Testis (tissue), 2 donors: ENCODE data around the gene SYPL1.

Experiments used
- CTCF ChIP-seq, 3 experiments: fragments of 450-650 bp in 2 of 3; fragments of 200-600 bp in 1 of 3; sonication (generic) in 1 of 3; IDR thresholded peaks; one replicate each; pipeline ENCODE4 v1.5.1; 2016 to 2019; ENCODE audit warnings: antibody characterized with exemption in 3 of 3, mild to moderate bottlenecking in 2 of 3, moderate library complexity in 1 of 3
- POLR2A ChIP-seq: fragments of 450-650 bp; IDR thresholded peaks from one replicate; pipeline ENCODE4 v1.6.1; 2017; ENCODE audit warnings: antibody characterized with exemption, mild to moderate bottlenecking, moderate library complexity

GRCh38 chr7:106068986-106069385 lies 43.1 kb downstream of the SYPL1 start:
- TF ChIP-seq CTCF (IDR thresholded peaks at IDR 0.05) (no peak), POLR2A (no peak)
